ENCODE measurements around the gene RFX3.

- TF ChIP-seq CTCF (IDR thresholded peaks at IDR 0.05) = no peak
- TF ChIP-seq POLR2A (IDR thresholded peaks at IDR 0.05) = no peak
Measured at GRCh38 chr9:3451956-3452355, 73.8 kb downstream of the RFX3 start.

Data from lower leg skin (tissue), 3 donors.